HCT116 (cell line): ENCODE results near the gene OR6A2. TPM values are rescaled to one million over a fixed set of nuclear protein-coding genes. Genes with fewer than 3 reads are reported as not detected.

ENCODE experiments used
- ATAC-seq: fragments of 200-7000 bp; cut with Tn5 transposase; 2 replicates; pipeline ENCODE4 v1.9.1; 2020; ENCODE audit warnings: mild to moderate bottlenecking, moderate library complexity
- BruUV-seq: library from RNA; stranded (reverse); fragments of 400-500 nt; replicated peaks from 2 replicates; lab custom pipeline; 2021; lab: Mats Ljungman, UMichigan
- CTCF ChIA-PET: fragments of 300-600 bp; sonication (Branson Sonifier 250); formaldehyde crosslinking; loops from one replicate; lab custom pipeline; 2021; ENCODE audit warnings: antibody characterized with exemption; lab: Charles Lee
- POLR2A ChIA-PET: fragments of 300-600, 350-600 bp; sonication (Branson Sonifier 250); formaldehyde crosslinking; loops from one replicate; lab custom pipeline; 2021; ENCODE audit warnings: antibody characterized with exemption; lab: Charles Lee
- RAD21 ChIA-PET, 2 experiments: fragments of 300-600 bp; sonication (Branson Sonifier 250); formaldehyde crosslinking; loops; one replicate each; lab custom pipeline; 2023; ENCODE audit warnings: low total read pairs in 2 of 2; ENCODE audit not compliant: uncharacterized antibody in 2 of 2, unreplicated experiment in 2 of 2, low non-redundant PET in 1 of 2; lab: Charles Lee
- DNase-seq: peaks from one replicate; pipeline ENCODE4 v3.0.0-alpha.2; 2010; ENCODE audit warnings: low read depth, low spot score
- H2AFZ ChIP-seq: fragments of 200-600 bp; shearing (Covaris generic), sonication (generic); 2 replicates; pipeline ENCODE4 v1.6.1; 2017; ENCODE audit warnings: low read depth, mixed run types, mixed read lengths, antibody characterized with exemption, low read length; ENCODE audit not compliant: poor library complexity, severe bottlenecking
- H3K27ac ChIP-seq: 2 replicates; pipeline ENCODE4 v1.5.1; 2012; ENCODE audit warnings: low read depth, low read length
- H3K27me3 ChIP-seq: fragments of 200-600 bp; sonication (generic); 2 replicates; pipeline ENCODE4 v1.6.1; 2016; ENCODE audit warnings: mixed run types, low read length, mixed read lengths; ENCODE audit not compliant: insufficient read depth
- H3K36me3 ChIP-seq, 2 experiments: fragments of 200-500 bp in 1 of 2; fragments of 200-600 bp in 1 of 2; sonication (Bioruptor generic) in 1 of 2; sonication (generic) in 1 of 2; 2 replicates each; pipeline versions ENCODE4 v1.5.1 to v1.6.1; 2014 to 2016; ENCODE audit warnings: low read length in 2 of 2, inconsistent platforms in 1 of 2, mixed read lengths in 1 of 2, mixed run types in 1 of 2; ENCODE audit not compliant: insufficient read depth in 2 of 2, control insufficient read depth in 1 of 2
- H3K4me1 ChIP-seq, 2 experiments: fragments of 200-600 bp in 1 of 2; sonication (generic) in 1 of 2; 2 replicates each; pipeline versions ENCODE4 v1.5.1 to v1.6.1; 2012 to 2017; ENCODE audit warnings: low read length in 2 of 2, inconsistent platforms in 1 of 2, mild to moderate bottlenecking in 1 of 2, mixed read lengths in 1 of 2, mixed run types in 1 of 2, moderate library complexity in 1 of 2; ENCODE audit not compliant: insufficient read depth in 2 of 2, control insufficient read depth in 1 of 2
- H3K4me2 ChIP-seq: fragments of 200-600 bp; sonication (generic); 2 replicates; pipeline ENCODE4 v1.6.1; 2017; ENCODE audit warnings: mixed run types, low read length, mixed read lengths
- H3K4me3 ChIP-seq, 2 experiments: fragments of 200-600 bp in 1 of 2; sonication (generic) in 1 of 2; replicated peaks in 1 of 2; 2 replicates each; pipeline ENCODE4 v1.5.1; 2011 to 2016; ENCODE audit warnings: low read length in 2 of 2, control low read depth in 1 of 2, low read depth in 1 of 2, mild to moderate bottlenecking in 1 of 2, mixed read lengths in 1 of 2, mixed run types in 1 of 2
- H3K79me2 ChIP-seq: fragments of 200-600 bp; sonication (generic); 2 replicates; pipeline ENCODE4 v1.6.1; 2017; ENCODE audit warnings: mild to moderate bottlenecking, mixed run types, low read length, moderate library complexity, mixed read lengths; ENCODE audit not compliant: insufficient read depth
- H3K9ac ChIP-seq: fragments of 200-600 bp; sonication (generic); 2 replicates; pipeline ENCODE4 v1.6.1; 2016; ENCODE audit warnings: low read length, mixed read lengths
- H3K9me2 ChIP-seq: fragments of 200-600 bp; sonication (generic), shearing (Covaris generic); 2 replicates; pipeline ENCODE4 v1.6.1; 2017; ENCODE audit warnings: mixed run types, mild to moderate bottlenecking, moderate library complexity; ENCODE audit not compliant: insufficient read depth
- H3K9me3 ChIP-seq, 2 experiments: fragments of 200-500 bp in 1 of 2; fragments of 200-600 bp in 1 of 2; sonication (Bioruptor generic) in 1 of 2; sonication (generic) in 1 of 2; 2 replicates each; pipeline ENCODE4 v1.6.1; 2014 to 2017; ENCODE audit warnings: low read length in 2 of 2, mixed read lengths in 2 of 2, inconsistent platforms in 1 of 2, low read depth in 1 of 2, mild to moderate bottlenecking in 1 of 2, mixed run types in 1 of 2, moderate library complexity in 1 of 2; ENCODE audit not compliant: control insufficient read depth in 1 of 2, insufficient read depth in 1 of 2
- H4K20me1 ChIP-seq: fragments of 200-600 bp; sonication (generic), shearing (Covaris generic); 2 replicates; pipeline ENCODE4 v1.6.1; 2017; ENCODE audit warnings: mixed run types, mild to moderate bottlenecking, moderate library complexity; ENCODE audit not compliant: insufficient read depth
- CEBPB ChIP-seq: IDR thresholded peaks from 2 replicates; pipeline ENCODE4 v1.6.1; 2012; ENCODE audit warnings: low read depth
- EGR1 ChIP-seq: IDR thresholded peaks from 2 replicates; pipeline ENCODE4 v1.6.1; 2012; ENCODE audit warnings: low read depth
- ELF1 ChIP-seq: IDR thresholded peaks from 2 replicates; pipeline ENCODE4 v1.6.1; 2012; ENCODE audit warnings: low read depth, borderline replicate concordance
- EZH2 ChIP-seq: fragments of 200-600 bp; sonication (generic); IDR thresholded peaks from 2 replicates; pipeline ENCODE4 v1.6.1; 2017; ENCODE audit warnings: antibody characterized with exemption, mixed run types
- EZH2phosphoT487 ChIP-seq: fragments of 200-600 bp; IDR thresholded peaks from 2 replicates; pipeline ENCODE4 v1.6.1; 2018; ENCODE audit warnings: antibody characterized with exemption, borderline replicate concordance
- FOSL1 ChIP-seq: IDR thresholded peaks from 2 replicates; pipeline ENCODE4 v1.6.1; 2012; ENCODE audit warnings: low read depth
- JUND ChIP-seq: IDR thresholded peaks from 2 replicates; pipeline ENCODE4 v1.6.1; 2012
- POLR2A ChIP-seq: IDR thresholded peaks from 2 replicates; pipeline ENCODE4 v1.7.0; 2011; ENCODE audit warnings: borderline replicate concordance; ENCODE audit not compliant: insufficient read depth, insufficient read length; ENCODE audit errors: extremely low read depth
- POLR2AphosphoS5 ChIP-seq: IDR thresholded peaks from 2 replicates; pipeline ENCODE4 v1.6.1; 2011; ENCODE audit warnings: mild to moderate bottlenecking, low read depth, low read length, moderate library complexity
- SIN3A ChIP-seq: IDR thresholded peaks from 2 replicates; pipeline ENCODE4 v1.6.1; 2012; ENCODE audit warnings: low read depth
- SP1 ChIP-seq: IDR thresholded peaks from 2 replicates; pipeline ENCODE4 v1.6.1; 2012; ENCODE audit warnings: low read depth
- SRF ChIP-seq: IDR thresholded peaks from 2 replicates; pipeline ENCODE4 v1.6.1; 2012; ENCODE audit warnings: low read depth
- intact Hi-C: fragments of 100-400 bp; cut with micrococcal nuclease; formaldehyde crosslinking; loops from 2 replicates; pipeline ENCODE4 v1.10.0; 2022
- total RNA-seq: library from RNA; stranded (reverse); gene quantifications from one replicate; pipeline ENCODE4 v1.2.1, GENCODE V29; 2021; ENCODE audit not compliant: unreplicated experiment
- TF ChIP-seq, protein P1 (sequence below): IDR thresholded peaks from 2 replicates; pipeline ENCODE4 v1.6.1; 2012
- TF ChIP-seq, protein P2 (sequence below), 3 experiments: fragments of 200-600 bp in 1 of 3; sonication (generic) in 1 of 3; IDR thresholded peaks in 2 of 3; conservative IDR thresholded peaks in 1 of 3; 2 replicates each; pipeline ENCODE4 v1.5.1; 2012 to 2017; ENCODE audit warnings: low read depth in 2 of 3, low read length in 2 of 3, antibody characterized with exemption in 1 of 3, borderline replicate concordance in 1 of 3, control low read depth in 1 of 3, mild to moderate bottlenecking in 1 of 3, mixed read lengths in 1 of 3, mixed run types in 1 of 3, moderate library complexity in 1 of 3; ENCODE audit not compliant: insufficient read depth in 1 of 3
- TF ChIP-seq, protein P3 (sequence below): IDR thresholded peaks from 2 replicates; pipeline ENCODE4 v1.6.1; 2011; ENCODE audit warnings: mild to moderate bottlenecking, low read length, moderate library complexity; ENCODE audit not compliant: insufficient replicate concordance; ENCODE audit errors: extremely low read depth

Gene OR6A2
- total RNA-seq, 1 experiment from 2014 or later: 0.22 TPM

DNA sequence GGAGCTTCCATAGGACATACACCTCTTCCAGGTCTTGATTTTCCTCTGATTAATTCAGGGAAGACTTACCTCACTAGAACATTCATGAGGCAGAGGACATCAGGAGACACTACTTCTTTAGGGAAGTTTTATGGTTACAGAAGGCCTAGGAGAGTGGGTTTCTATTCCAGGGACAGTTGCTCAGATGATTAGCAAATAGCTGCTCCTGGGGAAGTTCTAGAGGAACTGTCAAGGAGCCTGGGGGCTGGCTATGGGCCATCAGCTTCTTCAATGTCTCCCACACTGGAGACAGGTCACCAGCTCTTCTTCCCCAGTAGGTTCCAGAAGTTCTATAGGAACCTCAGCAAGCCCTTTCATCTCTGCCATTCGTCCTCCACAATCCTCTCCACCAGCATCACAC, 34.5 kb upstream of the OR6A2 start:
- Histone ChIP-seq H3K4me1 (no peaks in the 10 kb centered on the region), H3K27me3 (peaks cover 22% of the 10 kb centered on the region; the same call in 1 of the 2 replicates), H3K9ac (no peak overlapping the region), H3K27ac (no peak overlapping the region), H3K9me3 (no peaks in the 10 kb centered on the region), H3K4me2 (no peak overlapping the region), H3K36me3 (no peaks in the 10 kb centered on the region), H3K9me2 (no peaks in the 10 kb centered on the region), H2AFZ (no peak overlapping the region), H4K20me1 (no peaks in the 10 kb centered on the region), H3K4me3 (no peak overlapping the region), H3K79me2 (no peaks in the 10 kb centered on the region)
- ATAC-seq (no peak), DNase-seq (no peak)
- TF ChIP-seq CEBPB: no peak
- TF ChIP-seq, protein P1, sequence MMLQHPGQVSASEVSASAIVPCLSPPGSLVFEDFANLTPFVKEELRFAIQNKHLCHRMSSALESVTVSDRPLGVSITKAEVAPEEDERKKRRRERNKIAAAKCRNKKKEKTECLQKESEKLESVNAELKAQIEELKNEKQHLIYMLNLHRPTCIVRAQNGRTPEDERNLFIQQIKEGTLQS: no peak
- TF ChIP-seq SP1: no peak
- TF ChIP-seq FOSL1: no peak
- TF ChIP-seq ELF1: no peak
- TF ChIP-seq, protein P2, sequence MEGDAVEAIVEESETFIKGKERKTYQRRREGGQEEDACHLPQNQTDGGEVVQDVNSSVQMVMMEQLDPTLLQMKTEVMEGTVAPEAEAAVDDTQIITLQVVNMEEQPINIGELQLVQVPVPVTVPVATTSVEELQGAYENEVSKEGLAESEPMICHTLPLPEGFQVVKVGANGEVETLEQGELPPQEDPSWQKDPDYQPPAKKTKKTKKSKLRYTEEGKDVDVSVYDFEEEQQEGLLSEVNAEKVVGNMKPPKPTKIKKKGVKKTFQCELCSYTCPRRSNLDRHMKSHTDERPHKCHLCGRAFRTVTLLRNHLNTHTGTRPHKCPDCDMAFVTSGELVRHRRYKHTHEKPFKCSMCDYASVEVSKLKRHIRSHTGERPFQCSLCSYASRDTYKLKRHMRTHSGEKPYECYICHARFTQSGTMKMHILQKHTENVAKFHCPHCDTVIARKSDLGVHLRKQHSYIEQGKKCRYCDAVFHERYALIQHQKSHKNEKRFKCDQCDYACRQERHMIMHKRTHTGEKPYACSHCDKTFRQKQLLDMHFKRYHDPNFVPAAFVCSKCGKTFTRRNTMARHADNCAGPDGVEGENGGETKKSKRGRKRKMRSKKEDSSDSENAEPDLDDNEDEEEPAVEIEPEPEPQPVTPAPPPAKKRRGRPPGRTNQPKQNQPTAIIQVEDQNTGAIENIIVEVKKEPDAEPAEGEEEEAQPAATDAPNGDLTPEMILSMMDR (IDR thresholded peaks at IDR 0.05 in 2 of 3, conservative IDR thresholded peaks at IDR 0.05 in 1 of 3; ENCODE audit: borderline replicate concordance in 1 of 3, insufficient read depth in 1 of 3, low read depth in 2 of 3, low read length in 2 of 3): no peak
- TF ChIP-seq EGR1: no peak
- TF ChIP-seq EZH2phosphoT487: no peak
- no peak for TF ChIP-seq SRF
- TF ChIP-seq EZH2: no peak
- no peak for TF ChIP-seq POLR2A
- TF ChIP-seq SIN3A: no peak
- TF ChIP-seq, protein P3, sequence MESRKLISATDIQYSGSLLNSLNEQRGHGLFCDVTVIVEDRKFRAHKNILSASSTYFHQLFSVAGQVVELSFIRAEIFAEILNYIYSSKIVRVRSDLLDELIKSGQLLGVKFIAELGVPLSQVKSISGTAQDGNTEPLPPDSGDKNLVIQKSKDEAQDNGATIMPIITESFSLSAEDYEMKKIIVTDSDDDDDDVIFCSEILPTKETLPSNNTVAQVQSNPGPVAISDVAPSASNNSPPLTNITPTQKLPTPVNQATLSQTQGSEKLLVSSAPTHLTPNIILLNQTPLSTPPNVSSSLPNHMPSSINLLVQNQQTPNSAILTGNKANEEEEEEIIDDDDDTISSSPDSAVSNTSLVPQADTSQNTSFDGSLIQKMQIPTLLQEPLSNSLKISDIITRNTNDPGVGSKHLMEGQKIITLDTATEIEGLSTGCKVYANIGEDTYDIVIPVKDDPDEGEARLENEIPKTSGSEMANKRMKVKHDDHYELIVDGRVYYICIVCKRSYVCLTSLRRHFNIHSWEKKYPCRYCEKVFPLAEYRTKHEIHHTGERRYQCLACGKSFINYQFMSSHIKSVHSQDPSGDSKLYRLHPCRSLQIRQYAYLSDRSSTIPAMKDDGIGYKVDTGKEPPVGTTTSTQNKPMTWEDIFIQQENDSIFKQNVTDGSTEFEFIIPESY: no peak
- TF ChIP-seq JUND: no peak
- no peak for TF ChIP-seq POLR2AphosphoS5
- ChIA-PET RAD21 (no interaction called here), CTCF (interaction anchor here (1.2 to 2.7 kb wide), 2 partner anchors 18 to 22 kb away, joined by 3 to 9 read pairs; no protein-coding TSS in a partner anchor), POLR2A (no interaction called here)
- no TSS peak for BruUV-seq
- intact Hi-C loops: no loop called here
